Nephron progenitor cell (in vitro differentiated cells): ENCODE measurements around the gene PRSS38.

ENCODE experiments used
- DNase-seq: peaks from one replicate; pipeline ENCODE4 v3.0.0; 2021
- H3K27ac Mint-ChIP-seq: 2 replicates; pipeline ENCODE4 v1.8.0; 2021; ENCODE audit warnings: mild to moderate bottlenecking, moderate library complexity, mixed read lengths
- H3K27me3 Mint-ChIP-seq: 2 replicates; pipeline ENCODE4 v1.8.0; 2021; ENCODE audit warnings: mild to moderate bottlenecking, low read depth, mixed read lengths; ENCODE audit not compliant: poor library complexity
- H3K36me3 Mint-ChIP-seq: 2 replicates; pipeline ENCODE4 v1.8.0; 2021; ENCODE audit warnings: low read depth, mixed read lengths
- H3K4me1 Mint-ChIP-seq: 2 replicates; pipeline ENCODE4 v1.8.0; 2021; ENCODE audit warnings: mixed read lengths
- H3K4me3 Mint-ChIP-seq: 2 replicates; pipeline ENCODE4 v1.8.0; 2021; ENCODE audit warnings: mild to moderate bottlenecking, moderate library complexity, mixed read lengths
- H3K9me3 Mint-ChIP-seq: 2 replicates; pipeline ENCODE4 v1.8.0; 2021; ENCODE audit warnings: mild to moderate bottlenecking, moderate library complexity, mixed read lengths
- CTCF ChIP-seq: fragments of 200-600 bp; sonication (generic); IDR thresholded peaks from 2 replicates; pipeline ENCODE4 v1.5.0; 2021; ENCODE audit warnings: antibody characterized with exemption

Gene PRSS38

GRCh38 chr1:227776331-227776771 lies 39.1 kb upstream of the PRSS38 start:
- peaks cover 11% of the 10 kb centered on the region for H3K4me1 Mint-ChIP-seq
- peaks cover 12% of the 10 kb centered on the region for H3K36me3 Mint-ChIP-seq
- H3K27me3 Mint-ChIP-seq: no peaks in the 10 kb centered on the region
- no peak for DNase-seq
- H3K27ac Mint-ChIP-seq: no peak overlapping the region
- TF ChIP-seq CTCF: no peak
- no peaks in the 10 kb centered on the region for H3K9me3 Mint-ChIP-seq
- no peak overlapping the region for H3K4me3 Mint-ChIP-seq

- no peaks in the 10 kb centered on the region for H3K27me3 Mint-ChIP-seq
- H3K27ac Mint-ChIP-seq: no peak overlapping the region
- H3K4me1 Mint-ChIP-seq: peaks cover 11% of the 10 kb centered on the region
- H3K4me3 Mint-ChIP-seq: no peak overlapping the region
- no peak for DNase-seq
- peaks cover 15% of the 10 kb centered on the region for H3K36me3 Mint-ChIP-seq
- no peak for TF ChIP-seq CTCF
- H3K9me3 Mint-ChIP-seq: no peaks in the 10 kb centered on the region
These were observed 38.3 kb upstream of the PRSS38 start for GRCh38 chr1:227777156-227777555.

- H3K4me3 Mint-ChIP-seq: no peak overlapping the region
- TF ChIP-seq CTCF: no peak
- no peaks in the 10 kb centered on the region for H3K9me3 Mint-ChIP-seq
- no peak overlapping the region for H3K27ac Mint-ChIP-seq
- no peak for DNase-seq
- H3K27me3 Mint-ChIP-seq: no peaks in the 10 kb centered on the region
- peaks cover 15% of the 10 kb centered on the region for H3K36me3 Mint-ChIP-seq
- peaks cover 11% of the 10 kb centered on the region for H3K4me1 Mint-ChIP-seq
These were observed 37.8 kb upstream of the PRSS38 start for GRCh38 chr1:227777646-227778045.

- no peak overlapping the region for H3K4me3 Mint-ChIP-seq
- no peak for DNase-seq
- no peak for TF ChIP-seq CTCF
- H3K4me1 Mint-ChIP-seq: peaks cover 11% of the 10 kb centered on the region
- H3K27me3 Mint-ChIP-seq: no peaks in the 10 kb centered on the region
- no peaks in the 10 kb centered on the region for H3K9me3 Mint-ChIP-seq
- peaks cover 22% of the 10 kb centered on the region for H3K36me3 Mint-ChIP-seq
- no peak overlapping the region for H3K27ac Mint-ChIP-seq
These were observed 37.0 kb upstream of the PRSS38 start for GRCh38 chr1:227778401-227778947.

- H3K27me3 Mint-ChIP-seq: peaks cover 2% of the 10 kb centered on the region
- no peak overlapping the region for H3K4me3 Mint-ChIP-seq
- peaks cover 10% of the 10 kb centered on the region for H3K4me1 Mint-ChIP-seq
- DNase-seq: no peak
- H3K36me3 Mint-ChIP-seq: peaks cover 22% of the 10 kb centered on the region
- no peak overlapping the region for H3K27ac Mint-ChIP-seq
- TF ChIP-seq CTCF: no peak
- H3K9me3 Mint-ChIP-seq: no peaks in the 10 kb centered on the region
These were observed 36.4 kb upstream of the PRSS38 start for GRCh38 chr1:227779021-227779441.

- TF ChIP-seq CTCF: no peak
- no peak overlapping the region for H3K27ac Mint-ChIP-seq
- peaks cover 6% of the 10 kb centered on the region for H3K4me1 Mint-ChIP-seq
- no peak for DNase-seq
- peaks cover 22% of the 10 kb centered on the region for H3K36me3 Mint-ChIP-seq
- H3K4me3 Mint-ChIP-seq: no peak overlapping the region
- peaks cover 7% of the 10 kb centered on the region for H3K27me3 Mint-ChIP-seq
- H3K9me3 Mint-ChIP-seq: no peaks in the 10 kb centered on the region
These were observed 35.8 kb upstream of the PRSS38 start for GRCh38 chr1:227779685-227780084.
